Coronary artery (tissue), 2 donors: ENCODE measurements around the gene TSGA10IP.

Experiments
- DNase-seq: peaks from one replicate; pipeline ENCODE4 v3.0.0-alpha.2; 2017; ENCODE audit warnings: low spot score
- H3K27ac ChIP-seq, 2 donors: fragments of 200-600 bp; sonication (generic); one replicate each; pipeline ENCODE4 v1.5.1; 2016 to 2019
- H3K4me3 ChIP-seq: fragments of 200-600 bp; sonication (generic); 2 replicates; pipeline ENCODE4 v1.5.1; 2016; ENCODE audit warnings: mild to moderate bottlenecking, moderate library complexity
- CTCF ChIP-seq: fragments of 200-600 bp; sonication (generic); IDR thresholded peaks from one replicate; pipeline ENCODE4 v1.5.1; 2019; ENCODE audit warnings: antibody characterized with exemption

TSGA10IP gene

GRCh38 chr11:65921876-65922275 is 23.4 kb upstream of the TSGA10IP start:
- Histone ChIP-seq H3K27ac (no peak overlapping the region), H3K4me3 (no peak overlapping the region)
- TF ChIP-seq CTCF = no peak
- DNase-seq = no peak

- no peak for TF ChIP-seq CTCF
- Histone ChIP-seq H3K4me3 (no peak overlapping the region), H3K27ac (no peak overlapping the region)
- DNase-seq = no peak
Observed at GRCh38 chr11:65922565-65922964, 22.7 kb upstream of the TSGA10IP start.

- Histone ChIP-seq H3K4me3 (no peak overlapping the region), H3K27ac (no peak overlapping the region)
- DNase-seq = no peak
- no peak for TF ChIP-seq CTCF
Observed at GRCh38 chr11:65925397-65925796, 19.9 kb upstream of the TSGA10IP start.

- no peak for DNase-seq
- TF ChIP-seq CTCF = no peak
- no peak overlapping the region for H3K4me3 ChIP-seq
- H3K27ac ChIP-seq = peak overlapping the region in 1 of 2 donors; percentile 43
Observed at GRCh38 chr11:65927904-65928397, 17.3 kb upstream of the TSGA10IP start.

GRCh38 chr11:65928667-65929066 is 16.6 kb upstream of the TSGA10IP start:
- Histone ChIP-seq H3K4me3 (no peak overlapping the region), H3K27ac (no peak overlapping the region)
- TF ChIP-seq CTCF = no peak
- no peak for DNase-seq

- DNase-seq = no peak
- TF ChIP-seq CTCF = no peak
- Histone ChIP-seq H3K27ac (no peak overlapping the region), H3K4me3 (no peak overlapping the region)
Observed at GRCh38 chr11:65931773-65932557, 13.3 kb upstream of the TSGA10IP start.

- TF ChIP-seq CTCF = no peak
- H3K27ac ChIP-seq = no peak overlapping the region
- DNase-seq = no peak
Observed at GRCh38 chr11:65932558-65932919, 12.7 kb upstream of the TSGA10IP start.

More at GRCh38 chr11:65932558-65932919, 12.7 kb upstream of the TSGA10IP start:
- H3K4me3 ChIP-seq = no peak overlapping the region
